ENCODE measurements around the gene TBX19. TPM values are rescaled to one million over a fixed set of nuclear protein-coding genes. Genes with fewer than 3 reads are reported as not detected.

TBX19 gene
- total and polyA plus RNA-seq, 4 donors, result 1.0 to 3.6 (median 1.7) TPM

- TF ChIP-seq, protein P1, sequence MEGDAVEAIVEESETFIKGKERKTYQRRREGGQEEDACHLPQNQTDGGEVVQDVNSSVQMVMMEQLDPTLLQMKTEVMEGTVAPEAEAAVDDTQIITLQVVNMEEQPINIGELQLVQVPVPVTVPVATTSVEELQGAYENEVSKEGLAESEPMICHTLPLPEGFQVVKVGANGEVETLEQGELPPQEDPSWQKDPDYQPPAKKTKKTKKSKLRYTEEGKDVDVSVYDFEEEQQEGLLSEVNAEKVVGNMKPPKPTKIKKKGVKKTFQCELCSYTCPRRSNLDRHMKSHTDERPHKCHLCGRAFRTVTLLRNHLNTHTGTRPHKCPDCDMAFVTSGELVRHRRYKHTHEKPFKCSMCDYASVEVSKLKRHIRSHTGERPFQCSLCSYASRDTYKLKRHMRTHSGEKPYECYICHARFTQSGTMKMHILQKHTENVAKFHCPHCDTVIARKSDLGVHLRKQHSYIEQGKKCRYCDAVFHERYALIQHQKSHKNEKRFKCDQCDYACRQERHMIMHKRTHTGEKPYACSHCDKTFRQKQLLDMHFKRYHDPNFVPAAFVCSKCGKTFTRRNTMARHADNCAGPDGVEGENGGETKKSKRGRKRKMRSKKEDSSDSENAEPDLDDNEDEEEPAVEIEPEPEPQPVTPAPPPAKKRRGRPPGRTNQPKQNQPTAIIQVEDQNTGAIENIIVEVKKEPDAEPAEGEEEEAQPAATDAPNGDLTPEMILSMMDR (IDR thresholded peaks at IDR 0.05; ENCODE audit: control extremely low read depth, extremely low read depth), result no peak
- H3K9ac ChIP-seq (ENCODE audit: insufficient read depth in 1 of 2, low read length in 2 of 2), result peak overlapping the region in 1 of 2 donors; percentile 38
- H3K9me3 ChIP-seq (ENCODE audit: control insufficient read depth in 4 of 4, insufficient read depth in 3 of 4, low read length in 3 of 4), result no peaks in the 10 kb centered on the region
- H3K27ac ChIP-seq (ENCODE audit: low read depth in 1 of 2, low read length in 1 of 2), result no peak overlapping the region
- no peak overlapping the region for H3K4me3 ChIP-seq
- DNase-seq (peak in 2 of 3 donors; percentile 46 to 75), ATAC-seq (ENCODE audit: insufficient read depth, low FRiP score) (no peak)
- H3K36me3 ChIP-seq (ENCODE audit: control insufficient read depth in 4 of 4, insufficient read depth in 4 of 4, low read length in 4 of 4), result no peaks in the 10 kb centered on the region
- no peaks in the 10 kb centered on the region for H3K27me3 ChIP-seq (ENCODE audit: control insufficient read depth in 3 of 3, insufficient read depth in 3 of 3, low read length in 2 of 3)
- WGBS, 2 donors, result 74 to 82% methylated on average over 7 of the region's 7 CpGs
- peaks cover 0 to 16% (median 0%) of the 10 kb centered on the region in 5 donors for H3K4me1 ChIP-seq (ENCODE audit: control insufficient read depth in 5 of 5, insufficient read depth in 5 of 5, low read length in 5 of 5)
These were observed 79.7 kb downstream of the TBX19 start for GRCh38 chr1:168360151-168361021.

DNA sequence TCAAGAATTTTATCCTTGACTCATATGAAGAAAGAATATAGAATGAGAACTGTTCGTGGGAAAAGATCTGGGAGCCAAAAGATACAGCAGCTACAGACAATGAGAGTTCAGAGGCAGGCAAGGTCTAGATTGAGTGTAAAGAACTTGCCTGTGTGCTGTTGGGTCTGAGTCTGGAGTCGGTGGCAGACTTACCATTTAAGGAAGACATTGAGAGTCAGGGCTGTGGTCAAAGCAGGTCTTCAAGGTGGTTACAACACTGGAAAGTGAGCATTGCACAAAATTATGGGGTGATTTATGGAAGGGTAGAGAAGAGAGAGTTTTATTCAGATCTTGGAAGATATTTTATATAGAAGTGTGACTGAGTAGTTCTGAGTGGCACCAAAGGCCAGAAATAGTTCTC, 80.6 kb downstream of the TBX19 start:
- H3K4me1 ChIP-seq (ENCODE audit: control insufficient read depth in 5 of 5, insufficient read depth in 5 of 5, low read length in 5 of 5), result peaks cover 0 to 16% (median 0%) of the 10 kb centered on the region in 5 donors
- no peak overlapping the region for H3K9ac ChIP-seq (ENCODE audit: insufficient read depth in 1 of 2, low read length in 2 of 2)
- no peak for ATAC-seq (ENCODE audit: insufficient read depth, low FRiP score)
- 70 to 83% methylated on average over 2 of the region's 2 CpGs for whole genome bisulfite sequencing, 2 donors
- H3K27me3 ChIP-seq (ENCODE audit: control insufficient read depth in 3 of 3, insufficient read depth in 3 of 3, low read length in 2 of 3), result no peaks in the 10 kb centered on the region
- H3K27ac ChIP-seq (ENCODE audit: low read depth in 1 of 2, low read length in 1 of 2), result no peak overlapping the region
- H3K9me3 ChIP-seq (ENCODE audit: control insufficient read depth in 4 of 4, insufficient read depth in 3 of 4, low read length in 3 of 4), result no peaks in the 10 kb centered on the region
- DNase-seq, result no peak
- H3K4me3 ChIP-seq, result no peak overlapping the region
- H3K36me3 ChIP-seq (ENCODE audit: control insufficient read depth in 4 of 4, insufficient read depth in 4 of 4, low read length in 4 of 4), result no peaks in the 10 kb centered on the region
- TF ChIP-seq, protein P1 (IDR thresholded peaks at IDR 0.05; ENCODE audit: control extremely low read depth, extremely low read depth), result no peak

DNA sequence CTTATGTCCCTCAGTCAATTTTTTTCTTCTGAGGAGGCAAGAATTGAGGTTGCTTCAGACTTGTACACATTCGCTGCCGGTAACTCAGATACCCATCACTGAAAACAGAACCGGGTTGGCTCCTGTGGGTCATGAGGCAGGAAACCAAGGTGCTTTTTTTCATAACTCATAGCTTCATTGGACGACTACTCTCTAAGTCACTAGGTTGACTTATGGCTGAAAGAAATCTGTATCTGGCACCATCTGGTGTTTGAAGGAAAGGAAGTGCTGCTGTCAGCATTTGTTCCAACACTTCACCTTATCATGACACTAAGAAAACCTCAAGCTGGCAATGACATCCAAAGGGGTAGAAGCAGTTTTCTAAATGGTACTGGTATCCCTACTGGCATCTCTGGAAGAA, 82.3 kb downstream of the TBX19 start:
- no peaks in the 10 kb centered on the region for H3K36me3 ChIP-seq (ENCODE audit: control insufficient read depth in 4 of 4, insufficient read depth in 4 of 4, low read length in 4 of 4)
- no peak overlapping the region for H3K27ac ChIP-seq (ENCODE audit: low read depth in 1 of 2, low read length in 1 of 2)
- 20 to 61% methylated on average over 4 of the region's 4 CpGs for WGBS, 2 donors
- ATAC-seq (ENCODE audit: insufficient read depth, low FRiP score) (peak; percentile 45), DNase-seq (no peak)
- H3K4me1 ChIP-seq (ENCODE audit: control insufficient read depth in 5 of 5, insufficient read depth in 5 of 5, low read length in 5 of 5), result peaks cover 0 to 16% (median 0%) of the 10 kb centered on the region in 5 donors
- H3K9ac ChIP-seq (ENCODE audit: insufficient read depth in 1 of 2, low read length in 2 of 2), result no peak overlapping the region
- no peak overlapping the region for H3K4me3 ChIP-seq
- no peaks in the 10 kb centered on the region for H3K27me3 ChIP-seq (ENCODE audit: control insufficient read depth in 3 of 3, insufficient read depth in 3 of 3, low read length in 2 of 3)
- H3K9me3 ChIP-seq (ENCODE audit: control insufficient read depth in 4 of 4, insufficient read depth in 3 of 4, low read length in 3 of 4), result no peaks in the 10 kb centered on the region
- TF ChIP-seq, protein P1 (IDR thresholded peaks at IDR 0.05; ENCODE audit: control extremely low read depth, extremely low read depth), result no peak

Small RNA genes lying within 50 kb of the gene (small RNA-seq; reads per million reads assigned to genes)
- not detected for gene RNU6-1310P (ENCODE audit: low replicate concordance)

Other genes starting within 250 kb of the TBX19 start
- 10 to 100 TPM in 1 of 2 donors, 1 to 10 TPM in 1; 8.4 to 15.0 TPM for gene GPR161, start 143.9 kb upstream of the TBX19 start, total RNA-seq
- gene GPR161, start 143.9 kb upstream of the TBX19 start, polyA plus RNA-seq, result 1 to 10 TPM; 2.8 to 3.0 TPM
- 10 to 100 TPM; 26.4 to 38.4 TPM for gene TIPRL, start 101.9 kb upstream of the TBX19 start, total RNA-seq
- 10 to 100 TPM; 14.2 to 17.1 TPM for gene TIPRL, start 101.9 kb upstream of the TBX19 start, polyA plus RNA-seq
- 10 to 100 TPM; 58.4 to 70.3 TPM for gene SFT2D2, start 54.9 kb upstream of the TBX19 start, total RNA-seq
- gene SFT2D2, start 54.9 kb upstream of the TBX19 start, polyA plus RNA-seq, result 1 to 10 TPM; 5.9 to 7.6 TPM

Data from lung (tissue), 13 donors.